Measurements from ENCODE around the gene NEO1.

NEO1 gene

GRCh38 chr15:73156431-73157191 lies 104.3 kb downstream of the NEO1 start:
- Histone ChIP-seq H3F3A (ENCODE audit: insufficient read depth) (no peaks in the 10 kb centered on the region), H3K9me2 (replicated peaks; ENCODE audit: insufficient read depth, low read length) (no peaks in the 10 kb centered on the region), H4K20me1 (ENCODE audit: low read depth, low read length) (no peaks in the 10 kb centered on the region), H3K4me2 (ENCODE audit: low read depth, low read length, poor library complexity, severe bottlenecking) (no peak overlapping the region), H3K36me3 (ENCODE audit: low read length) (no peaks in the 10 kb centered on the region), H3K9ac (ENCODE audit: low read length) (no peak overlapping the region), H3K79me2 (ENCODE audit: insufficient read depth, low read length) (no peaks in the 10 kb centered on the region), H3K9me3 (ENCODE audit: insufficient read depth, low read length) (peaks cover 5% of the 10 kb centered on the region; the same call in 1 of the 2 replicates), H2AFZ (ENCODE audit: low read depth, low read length, severe bottlenecking) (no peak overlapping the region), H3K27ac (ENCODE audit: low read depth, low read length) (no peak overlapping the region), H3K4me3 (ENCODE audit: insufficient read depth, low read length, poor library complexity, severe bottlenecking) (no peak overlapping the region), H3K27me3 (ENCODE audit: low read length) (no peaks in the 10 kb centered on the region)
- TF ChIP-seq CTCF (IDR thresholded peaks at IDR 0.05; ENCODE audit: insufficient read depth, low read length, poor library complexity, severe bottlenecking) = peak; percentile 32
- TF ChIP-seq EZH2phosphoT487 (conservative IDR thresholded peaks at IDR 0.05; ENCODE audit: low read length) = no peak

- H3K4me3 ChIP-seq (ENCODE audit: insufficient read depth, low read length, poor library complexity, severe bottlenecking) = no peak overlapping the region
- H3K9ac ChIP-seq (ENCODE audit: low read length) = no peak overlapping the region
- no peaks in the 10 kb centered on the region for H3K79me2 ChIP-seq (ENCODE audit: insufficient read depth, low read length)
- no peaks in the 10 kb centered on the region for H4K20me1 ChIP-seq (ENCODE audit: low read depth, low read length)
- no peak overlapping the region for H2AFZ ChIP-seq (ENCODE audit: low read depth, low read length, severe bottlenecking)
- TF ChIP-seq CTCF (IDR thresholded peaks at IDR 0.05; ENCODE audit: insufficient read depth, low read length, poor library complexity, severe bottlenecking) (no peak), EZH2phosphoT487 (conservative IDR thresholded peaks at IDR 0.05; ENCODE audit: low read length) (no peak)
- no peaks in the 10 kb centered on the region for H3K9me2 ChIP-seq (replicated peaks; ENCODE audit: insufficient read depth, low read length)
- 0 out of 2 replicates have a peak, but pooled peaks cover 9% of the 10 kb centered on the region for H3K9me3 ChIP-seq (ENCODE audit: insufficient read depth, low read length)
- no peaks in the 10 kb centered on the region for H3F3A ChIP-seq (ENCODE audit: insufficient read depth)
- H3K27ac ChIP-seq (ENCODE audit: low read depth, low read length) = no peak overlapping the region
- no peaks in the 10 kb centered on the region for H3K27me3 ChIP-seq (ENCODE audit: low read length)
- no peaks in the 10 kb centered on the region for H3K36me3 ChIP-seq (ENCODE audit: low read length)
- no peak overlapping the region for H3K4me2 ChIP-seq (ENCODE audit: low read depth, low read length, poor library complexity, severe bottlenecking)
These were observed 109.3 kb downstream of the NEO1 start for GRCh38 chr15:73161546-73161945.

GRCh38 chr15:73165435-73165834 lies 113.2 kb downstream of the NEO1 start:
- TF ChIP-seq CTCF (IDR thresholded peaks at IDR 0.05; ENCODE audit: insufficient read depth, low read length, poor library complexity, severe bottlenecking) (no peak), EZH2phosphoT487 (conservative IDR thresholded peaks at IDR 0.05; ENCODE audit: low read length) (no peak)
- Histone ChIP-seq H3K9me3 (ENCODE audit: insufficient read depth, low read length) (0 out of 2 replicates have a peak, but pooled peaks cover 9% of the 10 kb centered on the region), H3F3A (ENCODE audit: insufficient read depth) (no peaks in the 10 kb centered on the region), H3K4me2 (ENCODE audit: low read depth, low read length, poor library complexity, severe bottlenecking) (no peak overlapping the region), H2AFZ (ENCODE audit: low read depth, low read length, severe bottlenecking) (no peak overlapping the region), H3K9ac (ENCODE audit: low read length) (no peak overlapping the region), H3K27ac (ENCODE audit: low read depth, low read length) (no peak overlapping the region), H4K20me1 (ENCODE audit: low read depth, low read length) (no peaks in the 10 kb centered on the region), H3K36me3 (ENCODE audit: low read length) (no peaks in the 10 kb centered on the region), H3K27me3 (ENCODE audit: low read length) (no peaks in the 10 kb centered on the region), H3K4me3 (ENCODE audit: insufficient read depth, low read length, poor library complexity, severe bottlenecking) (no peak overlapping the region), H3K79me2 (ENCODE audit: insufficient read depth, low read length) (no peaks in the 10 kb centered on the region), H3K9me2 (replicated peaks; ENCODE audit: insufficient read depth, low read length) (no peaks in the 10 kb centered on the region)
